Activated T-cell treated with anti-CD3 and anti-CD28 coated beads, Interleukin-2, amount 50 U/mL, for 4 hours (primary cell): Measurements from ENCODE around the gene FYN. TPM values are rescaled to one million over a fixed set of nuclear protein-coding genes. Genes with fewer than 3 reads are reported as not detected.

Experiments
- ATAC-seq, 2 donors: fragments of 200-7000 bp; cut with Tn5 transposase; one replicate each; pipeline ENCODE4 v1.10.0; 2021
- DNase-seq: peaks from one replicate; pipeline ENCODE4 v3.0.0-alpha.2; 2020
- H3K27me3 Mint-ChIP-seq: one replicate; pipeline ENCODE4 v1.8.0; 2021; ENCODE audit warnings: low read depth, mixed read lengths
- H3K36me3 Mint-ChIP-seq: one replicate; pipeline ENCODE4 v1.8.0; 2022; ENCODE audit warnings: mixed read lengths; ENCODE audit not compliant: insufficient read depth
- H3K4me1 Mint-ChIP-seq: one replicate; pipeline ENCODE4 v1.8.0; 2021; ENCODE audit warnings: low read depth, mixed read lengths
- H3K4me3 Mint-ChIP-seq: one replicate; pipeline ENCODE4 v1.8.0; 2021; ENCODE audit warnings: mild to moderate bottlenecking, moderate library complexity, mixed read lengths
- H3K9me3 Mint-ChIP-seq: one replicate; pipeline ENCODE4 v1.8.0; 2021; ENCODE audit warnings: mixed read lengths
- total RNA-seq, 3 donors: library from RNA; stranded (reverse); gene quantifications; one replicate each; pipeline ENCODE4 v1.2.1, GENCODE V29; 2021

Gene FYN
- total RNA-seq, 3 donors from 2014 or later: 481 to 505 (median 485) TPM

- no peaks in the 10 kb centered on the region for H3K9me3 Mint-ChIP-seq
- no peak for DNase-seq
Observed at GRCh38 chr6:111850295-111850937, 22.8 kb downstream of the FYN start.

GRCh38 chr6:111849298-111849697, 24.0 kb downstream of the FYN start:
- DNase-seq: no peak
- peaks cover 61% of the 10 kb centered on the region for H3K36me3 Mint-ChIP-seq
- no peaks in the 10 kb centered on the region for H3K9me3 Mint-ChIP-seq
- H3K4me1 Mint-ChIP-seq: peaks cover 55% of the 10 kb centered on the region
- peak overlapping the region; percentile 17 for H3K4me3 Mint-ChIP-seq
- H3K27me3 Mint-ChIP-seq: no peaks in the 10 kb centered on the region
- ATAC-seq: no peak

More at GRCh38 chr6:111850295-111850937, 22.8 kb downstream of the FYN start:
- H3K27me3 Mint-ChIP-seq: no peaks in the 10 kb centered on the region
- H3K36me3 Mint-ChIP-seq: peaks cover 56% of the 10 kb centered on the region
- H3K4me1 Mint-ChIP-seq: peaks cover 65% of the 10 kb centered on the region
- H3K4me3 Mint-ChIP-seq: peak overlapping the region; percentile 14
- peak; percentile 21 to 31 for ATAC-seq

GRCh38 chr6:111848262-111848812, 24.9 kb downstream of the FYN start:
- Mint-ChIP-seq H3K9me3 (no peaks in the 10 kb centered on the region), H3K36me3 (peaks cover 55% of the 10 kb centered on the region), H3K4me3 (peak overlapping the region; percentile 11), H3K27me3 (no peaks in the 10 kb centered on the region), H3K4me1 (peaks cover 45% of the 10 kb centered on the region)
- no peak for DNase-seq
- no peak for ATAC-seq

GRCh38 chr6:111846492-111847409, 26.5 kb downstream of the FYN start:
- Mint-ChIP-seq H3K36me3 (peaks cover 46% of the 10 kb centered on the region), H3K27me3 (no peaks in the 10 kb centered on the region), H3K4me3 (peak overlapping the region; percentile 35), H3K4me1 (peaks cover 29% of the 10 kb centered on the region), H3K9me3 (no peaks in the 10 kb centered on the region)
- ATAC-seq (peak; percentile 27 to 39), DNase-seq (no peak)

- Mint-ChIP-seq H3K36me3 (peaks cover 41% of the 10 kb centered on the region), H3K4me3 (peak overlapping the region; percentile 60), H3K27me3 (no peaks in the 10 kb centered on the region), H3K9me3 (no peaks in the 10 kb centered on the region), H3K4me1 (peaks cover 23% of the 10 kb centered on the region)
- no peak for DNase-seq
- ATAC-seq: no peak
Observed at GRCh38 chr6:111846066-111846465, 27.2 kb downstream of the FYN start.

GRCh38 chr6:111845441-111845871, 27.8 kb downstream of the FYN start:
- no peaks in the 10 kb centered on the region for H3K27me3 Mint-ChIP-seq
- peaks cover 16% of the 10 kb centered on the region for H3K4me1 Mint-ChIP-seq
- H3K36me3 Mint-ChIP-seq: peaks cover 39% of the 10 kb centered on the region
- H3K9me3 Mint-ChIP-seq: no peaks in the 10 kb centered on the region
- ATAC-seq: no peak
- peak overlapping the region; percentile 60 for H3K4me3 Mint-ChIP-seq
- DNase-seq: no peak

GRCh38 chr6:111844921-111845320, 28.3 kb downstream of the FYN start:
- H3K4me3 Mint-ChIP-seq: peak overlapping the region; percentile 60
- ATAC-seq (no peak), DNase-seq (no peak)
- peaks cover 11% of the 10 kb centered on the region for H3K4me1 Mint-ChIP-seq
- H3K9me3 Mint-ChIP-seq: no peaks in the 10 kb centered on the region
- no peaks in the 10 kb centered on the region for H3K27me3 Mint-ChIP-seq
- H3K36me3 Mint-ChIP-seq: peaks cover 40% of the 10 kb centered on the region

- Mint-ChIP-seq H3K4me3 (peak overlapping the region; percentile 60), H3K27me3 (no peaks in the 10 kb centered on the region), H3K9me3 (no peaks in the 10 kb centered on the region), H3K36me3 (peaks cover 38% of the 10 kb centered on the region), H3K4me1 (peaks cover 6% of the 10 kb centered on the region)
- DNase-seq (no peak), ATAC-seq (no peak)
Observed at GRCh38 chr6:111844376-111844775, 28.9 kb downstream of the FYN start.

GRCh38 chr6:111843347-111844147, 29.7 kb downstream of the FYN start:
- ATAC-seq: peak; percentile 66 to 68

GRCh38 chr6:111842891-111843290, 30.4 kb downstream of the FYN start:
- Mint-ChIP-seq H3K9me3 (no peaks in the 10 kb centered on the region), H3K4me3 (no peak overlapping the region), H3K4me1 (no peaks in the 10 kb centered on the region), H3K36me3 (peaks cover 41% of the 10 kb centered on the region), H3K27me3 (no peaks in the 10 kb centered on the region)
- ATAC-seq: no peak
- DNase-seq: no peak

More at GRCh38 chr6:111843347-111844147, 29.7 kb downstream of the FYN start:
- no peaks in the 10 kb centered on the region for H3K27me3 Mint-ChIP-seq
- H3K36me3 Mint-ChIP-seq: peaks cover 41% of the 10 kb centered on the region
- no peaks in the 10 kb centered on the region for H3K9me3 Mint-ChIP-seq
- H3K4me1 Mint-ChIP-seq: no peaks in the 10 kb centered on the region
- peak; percentile 53 for DNase-seq
- no peak overlapping the region for H3K4me3 Mint-ChIP-seq

GRCh38 chr6:111842271-111842822, 30.9 kb downstream of the FYN start:
- no peak for DNase-seq
- Mint-ChIP-seq H3K27me3 (no peaks in the 10 kb centered on the region), H3K4me1 (no peaks in the 10 kb centered on the region), H3K9me3 (no peaks in the 10 kb centered on the region), H3K36me3 (peaks cover 40% of the 10 kb centered on the region), H3K4me3 (no peak overlapping the region)
- no peak for ATAC-seq

- ATAC-seq (no peak), DNase-seq (no peak)
- Mint-ChIP-seq H3K4me1 (no peaks in the 10 kb centered on the region), H3K27me3 (no peaks in the 10 kb centered on the region), H3K9me3 (no peaks in the 10 kb centered on the region), H3K4me3 (no peak overlapping the region), H3K36me3 (peaks cover 36% of the 10 kb centered on the region)
Observed at GRCh38 chr6:111841822-111842221, 31.4 kb downstream of the FYN start.

- H3K4me3 Mint-ChIP-seq: no peak overlapping the region
- peaks cover 35% of the 10 kb centered on the region for H3K36me3 Mint-ChIP-seq
- no peaks in the 10 kb centered on the region for H3K9me3 Mint-ChIP-seq
- H3K27me3 Mint-ChIP-seq: no peaks in the 10 kb centered on the region
- ATAC-seq (no peak), DNase-seq (no peak)
- peaks cover 8% of the 10 kb centered on the region for H3K4me1 Mint-ChIP-seq
Observed at GRCh38 chr6:111840803-111841202, 32.4 kb downstream of the FYN start.
